GM18520 (cell line): ENCODE measurements around the gene LENG1.

Experiments used
- ATAC-seq: cut with Tn5 transposase; IDR thresholded peaks from one replicate; pipeline ENCODE4 v1.9.1; 2021; ENCODE audit not compliant: unreplicated experiment

The LENG1 gene

GRCh38 chr19:54114340-54115108, 45.0 kb downstream of the LENG1 start:
- no peak for ATAC-seq

GRCh38 chr19:54109651-54110050, 49.9 kb downstream of the LENG1 start:
- no peak for ATAC-seq

- no peak for ATAC-seq
These were observed 51.0 kb downstream of the LENG1 start for GRCh38 chr19:54108496-54108895.

- no peak for ATAC-seq
These were observed 51.5 kb downstream of the LENG1 start for GRCh38 chr19:54107876-54108490.

- ATAC-seq: no peak
These were observed 52.8 kb downstream of the LENG1 start for GRCh38 chr19:54106716-54107115.

- ATAC-seq: no peak
These were observed 53.7 kb downstream of the LENG1 start for GRCh38 chr19:54105796-54106195.
